ENCODE measurements around the gene CABLES1. TPM values are rescaled to one million over a fixed set of nuclear protein-coding genes. Genes with fewer than 3 reads are reported as not detected.
"Not testable (repeated sequence)": the region's sequence is repeated elsewhere in the genome, so short reads cannot be mapped to it uniquely, and the experiment has no call there.

The CABLES1 gene
- total RNA-seq, 4 donors from 2014 or later = 0.58 to 1.6 (median 1.3) TPM

GRCh38 chr18:23155537-23155936 is 20.3 kb downstream of the CABLES1 start:
- in situ Hi-C loops (cut with MboI; ENCODE audit: low sequenced_read_pairs in 4 of 4) = no loop called here
- intact Hi-C loops (cut with DNase I; ENCODE audit: low total_unique reads) = no loop called here
- DNase-seq = no peak
- no peaks in the 10 kb centered on the region for H3K36me3 ChIP-seq
- H3K4me3 ChIP-seq = no peak overlapping the region
- H3K27ac ChIP-seq = no peak overlapping the region
- no peak for TF ChIP-seq POLR2A (IDR thresholded peaks at IDR 0.05)
- TF ChIP-seq, protein P1, sequence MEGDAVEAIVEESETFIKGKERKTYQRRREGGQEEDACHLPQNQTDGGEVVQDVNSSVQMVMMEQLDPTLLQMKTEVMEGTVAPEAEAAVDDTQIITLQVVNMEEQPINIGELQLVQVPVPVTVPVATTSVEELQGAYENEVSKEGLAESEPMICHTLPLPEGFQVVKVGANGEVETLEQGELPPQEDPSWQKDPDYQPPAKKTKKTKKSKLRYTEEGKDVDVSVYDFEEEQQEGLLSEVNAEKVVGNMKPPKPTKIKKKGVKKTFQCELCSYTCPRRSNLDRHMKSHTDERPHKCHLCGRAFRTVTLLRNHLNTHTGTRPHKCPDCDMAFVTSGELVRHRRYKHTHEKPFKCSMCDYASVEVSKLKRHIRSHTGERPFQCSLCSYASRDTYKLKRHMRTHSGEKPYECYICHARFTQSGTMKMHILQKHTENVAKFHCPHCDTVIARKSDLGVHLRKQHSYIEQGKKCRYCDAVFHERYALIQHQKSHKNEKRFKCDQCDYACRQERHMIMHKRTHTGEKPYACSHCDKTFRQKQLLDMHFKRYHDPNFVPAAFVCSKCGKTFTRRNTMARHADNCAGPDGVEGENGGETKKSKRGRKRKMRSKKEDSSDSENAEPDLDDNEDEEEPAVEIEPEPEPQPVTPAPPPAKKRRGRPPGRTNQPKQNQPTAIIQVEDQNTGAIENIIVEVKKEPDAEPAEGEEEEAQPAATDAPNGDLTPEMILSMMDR (IDR thresholded peaks at IDR 0.05 in 4 of 5, conservative IDR thresholded peaks at IDR 0.05 in 1 of 5) = no peak
- no peaks in the 10 kb centered on the region for H3K9me3 ChIP-seq
- H3K4me1 ChIP-seq = peaks cover 0 to 6% of the 10 kb centered on the region in 2 donors
- no peaks in the 10 kb centered on the region for H3K27me3 ChIP-seq
- ATAC-seq = no peak

- intact Hi-C loops (cut with DNase I; ENCODE audit: low total_unique reads) (no loop called here), in situ Hi-C loops (cut with MboI; ENCODE audit: low sequenced_read_pairs in 4 of 4) (no loop called here)
- H3K27ac ChIP-seq = no peak overlapping the region
- no peak for DNase-seq
- no peaks in the 10 kb centered on the region for H3K27me3 ChIP-seq
- no peak for TF ChIP-seq POLR2A (IDR thresholded peaks at IDR 0.05)
- TF ChIP-seq, protein P1 (IDR thresholded peaks at IDR 0.05 in 4 of 5, conservative IDR thresholded peaks at IDR 0.05 in 1 of 5) = no peak
- no peaks in the 10 kb centered on the region for H3K36me3 ChIP-seq
- peaks cover 0 to 6% of the 10 kb centered on the region in 2 donors for H3K4me1 ChIP-seq
- H3K9me3 ChIP-seq = no peaks in the 10 kb centered on the region
- no peak overlapping the region for H3K4me3 ChIP-seq
- no peak for ATAC-seq
Measured at GRCh38 chr18:23156134-23156533, 20.8 kb downstream of the CABLES1 start.

- in situ Hi-C loops (cut with MboI; ENCODE audit: low sequenced_read_pairs in 4 of 4) = no loop called here
- TF ChIP-seq, protein P1 (IDR thresholded peaks at IDR 0.05 in 4 of 5, conservative IDR thresholded peaks at IDR 0.05 in 1 of 5) = no peak
- no peak for TF ChIP-seq POLR2A (IDR thresholded peaks at IDR 0.05)
- no peak overlapping the region for H3K4me3 ChIP-seq
- intact Hi-C loops (cut with DNase I; ENCODE audit: low total_unique reads) = no loop called here
- DNase-seq = no peak
- no peak for ATAC-seq
- H3K27me3 ChIP-seq = no peaks in the 10 kb centered on the region
- no peaks in the 10 kb centered on the region for H3K36me3 ChIP-seq
- H3K9me3 ChIP-seq = no peaks in the 10 kb centered on the region
- no peak overlapping the region for H3K27ac ChIP-seq
- H3K4me1 ChIP-seq = peaks cover 0 to 6% of the 10 kb centered on the region in 2 donors
Measured at GRCh38 chr18:23158058-23158457, 22.8 kb downstream of the CABLES1 start.

- in situ Hi-C loops (cut with MboI; ENCODE audit: low sequenced_read_pairs in 4 of 4); H3K27ac ChIP-seq; H3K9me3 ChIP-seq; H3K27me3 ChIP-seq; H3K4me1 ChIP-seq; H3K36me3 ChIP-seq; intact Hi-C loops (cut with DNase I; ENCODE audit: low total_unique reads); DNase-seq; H3K4me3 ChIP-seq; ATAC-seq: not testable (repeated sequence)
Measured at GRCh38 chr18:23158884-23159283, 23.6 kb downstream of the CABLES1 start.

DNA sequence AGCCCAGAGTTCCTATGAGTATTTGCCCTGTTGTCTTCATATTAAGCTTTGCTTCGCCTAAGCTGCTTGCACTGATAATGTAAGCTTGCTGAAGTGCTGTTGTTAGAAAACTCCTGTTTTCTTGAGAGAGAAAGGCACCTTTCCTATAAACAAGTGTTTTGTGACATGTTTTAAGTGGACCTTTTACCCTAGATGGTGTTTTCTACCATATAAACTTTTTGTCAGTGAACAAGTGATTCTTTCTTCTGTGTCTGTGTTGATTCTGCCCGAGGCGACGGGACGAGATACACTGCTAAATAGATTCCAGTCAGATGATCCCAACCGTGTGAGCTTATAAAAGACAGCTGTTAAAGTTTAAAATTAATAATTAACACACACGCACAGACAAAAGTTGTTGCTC is 24.1 kb downstream of the CABLES1 start:
- intact Hi-C loops (cut with DNase I; ENCODE audit: low total_unique reads) = no loop called here
- Histone ChIP-seq H3K27ac (no peak overlapping the region), H3K4me3 (no peak overlapping the region), H3K36me3 (no peaks in the 10 kb centered on the region), H3K27me3 (no peaks in the 10 kb centered on the region), H3K4me1 (peaks cover 0 to 6% of the 10 kb centered on the region in 2 donors), H3K9me3 (no peaks in the 10 kb centered on the region)
- no peak for ATAC-seq
- TF ChIP-seq, protein P1 (IDR thresholded peaks at IDR 0.05 in 4 of 5, conservative IDR thresholded peaks at IDR 0.05 in 1 of 5) = no peak
- TF ChIP-seq POLR2A (IDR thresholded peaks at IDR 0.05) = no peak
- in situ Hi-C loops (cut with MboI; ENCODE audit: low sequenced_read_pairs in 4 of 4) = no loop called here
- DNase-seq = no peak
